NK-92 (cell line): ENCODE data around the gene GPR68.
"Not testable (repeated sequence)": the region's sequence is repeated elsewhere in the genome, so short reads cannot be mapped to it uniquely, and the experiment has no call there.

Experiments used
- DNase-seq: peaks from one replicate; lab custom pipeline; 2025; ENCODE audit not compliant: unreplicated experiment; lab: John Stamatoyannopoulos, UW

The GPR68 gene

GRCh38 chr14:91197631-91198030, 46.9 kb downstream of the GPR68 start:
- DNase-seq = no peak

GRCh38 chr14:91195881-91196280, 48.6 kb downstream of the GPR68 start:
- no peak for DNase-seq

DNA sequence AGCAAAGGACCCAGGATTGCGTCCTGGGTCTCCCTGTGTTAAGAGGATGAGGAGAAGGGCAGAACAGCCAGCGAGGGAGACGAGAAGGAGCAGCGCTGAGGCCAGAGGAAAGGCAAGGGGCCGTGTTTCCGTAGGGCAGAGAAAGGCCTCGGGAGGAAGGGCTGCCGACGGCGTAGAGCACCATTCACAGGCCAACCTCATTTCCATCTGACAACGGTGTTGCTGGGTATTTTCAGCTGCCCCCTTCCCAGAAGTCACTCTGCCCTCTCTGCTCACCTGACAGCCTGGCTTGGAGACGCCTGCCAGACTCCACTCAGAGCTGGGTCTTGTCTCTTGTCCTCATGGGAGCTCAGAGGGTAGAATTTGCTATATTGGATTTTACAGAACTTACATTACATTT, 51.4 kb downstream of the GPR68 start:
- DNase-seq = no peak

GRCh38 chr14:91190853-91191252, 53.7 kb downstream of the GPR68 start:
- no peak for DNase-seq

- DNase-seq = no peak
These were observed 57.2 kb downstream of the GPR68 start for GRCh38 chr14:91187271-91187670.

GRCh38 chr14:91186515-91187066, 57.9 kb downstream of the GPR68 start:
- DNase-seq = no peak

DNA sequence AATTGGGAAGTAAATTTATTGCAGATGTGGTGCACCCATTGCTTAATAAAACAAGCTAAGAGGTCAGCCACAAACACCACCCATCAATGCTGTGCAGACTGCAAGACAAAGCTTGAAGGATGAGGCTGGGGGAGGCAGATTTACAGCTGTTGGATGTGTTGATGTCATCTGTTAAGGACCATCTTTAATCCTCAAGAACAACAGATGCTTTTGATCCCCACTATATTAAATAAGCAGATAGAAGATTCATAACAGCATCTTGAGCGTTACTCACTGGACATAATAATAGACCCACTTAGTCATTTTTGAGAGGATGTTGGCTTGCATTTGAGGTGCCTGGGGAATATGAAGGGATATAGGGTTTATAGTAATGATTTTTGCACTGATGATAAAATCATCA, 58.8 kb downstream of the GPR68 start:
- DNase-seq = no peak

GRCh38 chr14:91184559-91184958, 59.9 kb downstream of the GPR68 start:
- no peak for DNase-seq

GRCh38 chr14:91182753-91183152, 61.8 kb downstream of the GPR68 start:
- not testable (repeated sequence) for DNase-seq
